Inferior parietal cortex (tissue), 1 donor: ENCODE results near the gene TRMT61A.
"Not testable (repeated sequence)": the region's sequence is repeated elsewhere in the genome, so short reads cannot be mapped to it uniquely, and the experiment has no call there.

ENCODE experiments used
- DNase-seq: peaks from one replicate; pipeline ENCODE4 v3.0.0-alpha.2; 2016; ENCODE audit errors: extremely low spot score

TRMT61A gene

GRCh38 chr14:103522649-103523574, 6.1 kb upstream of the TRMT61A start, which contains the start of gene CKB:
CKB (minus strand) TSS chr14:103522830; CDS start chr14:103522493, 337 bp downstream.
- peak; percentile 87 for DNase-seq

DNA sequence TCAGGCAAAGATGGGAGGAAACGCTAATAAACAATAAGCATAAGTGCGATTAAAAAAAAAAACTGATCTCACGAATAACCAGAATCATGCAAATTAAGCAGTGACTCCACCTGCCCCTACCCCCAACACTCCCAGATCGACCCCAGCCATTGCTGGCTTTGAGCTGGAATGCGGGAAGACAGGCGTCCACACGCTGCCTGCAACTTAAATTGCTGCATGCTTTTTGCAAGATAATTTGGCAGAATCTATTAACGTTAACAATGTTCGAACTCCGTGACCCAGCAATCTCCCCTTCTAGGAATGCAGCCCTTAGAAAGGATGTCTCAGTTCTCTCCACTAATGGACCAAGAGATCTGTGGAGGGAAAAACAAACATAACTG, 5.4 kb upstream of the TRMT61A start:
- DNase-seq: no peak

- no peak for DNase-seq
These were observed 4.7 kb upstream of the TRMT61A start for GRCh38 chr14:103524002-103524935.

GRCh38 chr14:103525430-103526246, 3.4 kb upstream of the TRMT61A start:
- DNase-seq: not testable (repeated sequence)

DNA sequence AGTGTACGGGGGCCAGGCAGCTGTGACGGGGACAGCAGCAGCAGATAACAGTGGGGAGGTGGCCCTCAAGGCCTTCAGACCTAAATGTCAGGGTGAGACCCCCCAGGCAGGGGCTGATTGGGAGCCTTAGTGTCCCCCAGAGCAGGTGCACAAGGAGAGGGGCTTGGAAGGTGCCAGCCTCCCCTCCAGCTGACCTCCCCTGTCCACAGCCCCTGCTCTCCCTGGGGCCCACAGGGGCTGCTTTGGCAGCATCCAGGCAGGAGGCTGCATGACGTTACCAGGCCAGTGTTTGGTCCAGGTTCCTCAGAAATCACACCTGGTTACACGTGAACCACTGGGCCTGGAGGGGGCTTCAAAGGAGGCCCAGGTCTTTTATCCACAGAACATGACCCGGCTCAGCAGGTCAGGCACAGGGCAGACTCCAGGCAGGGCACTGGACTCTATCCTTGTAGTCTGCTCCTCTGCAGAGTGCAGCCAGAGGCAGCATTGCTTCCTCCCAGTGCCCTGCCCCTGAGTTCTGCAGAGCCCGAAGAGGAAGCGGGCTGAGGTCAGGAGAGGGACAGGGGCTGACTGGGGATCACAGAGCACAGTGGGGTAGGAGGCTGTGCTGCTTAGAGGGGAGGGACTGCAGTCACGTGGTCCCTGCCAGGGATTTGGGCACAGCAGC, 2.6 kb upstream of the TRMT61A start:
- DNase-seq: no peak

DNA sequence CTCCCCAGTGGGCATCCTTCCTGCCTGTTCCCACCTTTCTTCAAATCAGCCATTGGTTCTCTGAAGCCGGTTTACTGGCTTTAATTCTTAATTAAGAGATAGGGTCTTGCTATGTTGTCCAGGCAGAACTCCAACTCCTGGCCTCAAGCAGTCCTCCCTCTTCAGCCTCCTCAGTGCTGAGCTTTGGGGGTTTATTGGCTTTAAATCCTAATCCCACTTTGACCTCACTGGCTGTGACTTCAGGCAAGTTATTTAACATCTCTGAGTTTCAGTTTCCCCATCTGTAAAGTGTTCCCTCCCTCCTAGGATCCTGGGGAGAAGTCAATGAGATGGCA, 2.1 kb upstream of the TRMT61A start:
- no peak for DNase-seq

DNA sequence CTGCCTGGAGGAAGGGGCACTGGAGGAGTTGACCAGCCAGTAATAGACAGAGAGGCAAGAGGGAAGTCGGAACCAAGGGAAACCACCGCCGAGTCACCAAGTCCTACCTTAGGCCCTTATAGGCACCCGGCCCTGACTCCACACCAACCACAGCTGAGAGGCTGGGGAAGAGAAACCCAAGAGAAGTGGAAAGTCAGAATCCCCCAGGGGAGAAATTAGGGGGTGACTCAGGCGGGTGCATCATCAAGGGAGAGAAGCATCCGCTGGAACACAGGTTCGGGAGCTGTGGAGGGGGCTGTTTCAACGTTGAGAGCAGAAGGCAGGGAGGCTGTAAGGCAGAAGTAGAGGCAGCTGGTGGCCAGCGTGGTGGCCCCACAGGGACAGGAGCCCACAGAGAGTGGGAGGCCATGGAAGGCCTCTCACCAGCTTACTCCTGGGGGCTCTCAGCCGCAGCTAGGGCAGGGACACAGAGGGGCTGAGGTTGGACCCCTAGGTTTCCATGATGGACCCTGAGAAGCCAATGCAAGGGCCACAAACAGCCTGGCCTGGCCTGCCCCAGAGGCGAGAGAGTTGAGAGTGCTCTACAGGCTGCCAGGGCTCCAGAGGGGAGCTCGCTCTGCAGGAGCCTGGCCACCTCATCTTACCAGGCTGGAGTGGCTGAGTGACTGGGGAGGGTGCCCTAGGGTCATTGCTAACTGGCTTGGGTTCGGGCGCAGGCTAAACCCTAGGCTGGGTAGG, 1.4 kb upstream of the TRMT61A start:
- no peak for DNase-seq

- DNase-seq: no peak
These were observed 830 bp upstream of the TRMT61A start for GRCh38 chr14:103528146-103528586.

GRCh38 chr14:103529383-103530365, 678 bp downstream of the TRMT61A start:
- no peak for DNase-seq

GRCh38 chr14:103530390-103530789, 1.4 kb downstream of the TRMT61A start:
- no peak for DNase-seq

GRCh38 chr14:103530831-103531230, 1.8 kb downstream of the TRMT61A start:
- no peak for DNase-seq

DNA sequence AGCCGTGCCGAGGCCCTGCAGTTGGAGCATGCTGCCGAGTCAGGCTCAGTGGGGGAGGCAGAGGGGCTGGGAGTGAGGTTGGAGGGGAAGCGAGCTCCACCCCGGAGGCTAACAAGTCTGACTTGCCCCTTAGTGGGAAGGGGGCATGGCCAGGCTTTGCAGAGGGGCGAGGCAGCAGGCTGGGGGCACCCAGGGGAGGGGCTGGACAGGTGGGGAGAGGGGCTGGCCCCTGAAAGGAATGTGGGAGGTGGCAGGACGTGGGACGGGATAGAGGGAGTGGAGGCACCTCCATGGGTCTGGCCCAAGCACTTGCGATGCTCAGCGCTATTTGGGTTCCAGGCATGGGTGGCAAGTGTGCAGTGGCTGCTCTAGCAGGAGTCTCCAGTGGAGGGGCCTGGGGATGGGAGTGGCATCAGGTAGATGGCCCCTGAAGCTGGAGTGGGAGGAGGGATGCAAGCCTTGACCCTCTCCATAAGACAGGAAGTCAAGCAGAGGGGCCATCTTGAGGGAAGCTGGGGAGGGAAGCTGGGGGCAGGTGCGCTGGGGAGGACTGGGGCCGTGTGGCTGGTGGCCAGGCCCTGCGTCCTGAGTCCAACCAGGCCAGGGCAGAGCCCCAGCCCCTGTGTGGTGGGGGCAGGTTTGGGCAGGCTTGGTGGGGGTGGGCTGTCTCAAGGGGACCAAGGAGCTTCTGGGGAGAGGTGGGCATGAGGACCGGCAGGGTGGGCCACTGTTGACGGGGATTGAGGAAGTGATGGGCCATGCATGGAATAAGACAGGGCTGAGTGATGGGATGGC, 2.6 kb downstream of the TRMT61A start:
- DNase-seq: no peak

DNA sequence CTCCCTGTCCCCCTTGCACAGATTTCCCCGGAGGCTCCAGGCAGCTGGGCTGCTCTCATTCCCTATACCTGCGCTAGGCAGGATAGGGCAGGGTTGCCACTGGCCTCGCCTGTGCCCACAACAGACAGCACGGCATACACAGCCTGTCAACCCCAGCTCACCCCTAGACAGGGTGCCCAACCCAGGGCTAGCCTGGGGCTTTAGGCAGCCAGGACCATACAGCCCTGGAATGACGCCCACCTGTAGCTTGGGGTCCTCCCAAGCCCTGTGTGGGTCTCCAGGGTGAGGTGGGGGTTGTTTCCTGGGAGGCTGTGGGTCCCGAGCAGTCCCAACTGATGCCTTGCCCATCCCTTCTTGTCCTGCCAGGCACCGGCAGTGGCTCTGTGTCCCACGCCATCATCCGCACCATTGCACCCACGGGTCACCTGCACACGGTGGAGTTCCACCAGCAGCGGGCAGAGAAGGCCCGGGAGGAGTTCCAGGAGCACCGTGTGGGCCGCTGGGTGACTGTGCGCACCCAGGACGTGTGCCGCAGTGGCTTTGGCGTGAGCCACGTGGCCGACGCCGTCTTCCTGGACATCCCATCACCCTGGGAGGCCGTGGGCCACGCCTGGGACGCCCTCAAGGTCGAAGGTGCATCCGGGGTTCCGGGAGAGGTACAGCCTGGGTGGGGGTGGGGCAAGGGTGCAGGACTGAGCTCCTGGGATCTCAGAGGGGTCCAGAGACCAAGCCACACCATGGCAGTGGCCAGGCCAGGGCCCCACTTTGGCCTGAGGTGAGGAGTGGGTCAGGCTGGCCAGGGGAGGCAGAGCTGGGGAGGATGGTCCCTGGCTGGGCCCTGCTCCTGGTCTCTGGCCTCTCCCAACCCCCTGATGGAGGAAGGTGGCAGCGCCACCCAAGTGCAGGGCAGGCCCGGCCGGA, 3.5 kb downstream of the TRMT61A start:
- DNase-seq: no peak

DNA sequence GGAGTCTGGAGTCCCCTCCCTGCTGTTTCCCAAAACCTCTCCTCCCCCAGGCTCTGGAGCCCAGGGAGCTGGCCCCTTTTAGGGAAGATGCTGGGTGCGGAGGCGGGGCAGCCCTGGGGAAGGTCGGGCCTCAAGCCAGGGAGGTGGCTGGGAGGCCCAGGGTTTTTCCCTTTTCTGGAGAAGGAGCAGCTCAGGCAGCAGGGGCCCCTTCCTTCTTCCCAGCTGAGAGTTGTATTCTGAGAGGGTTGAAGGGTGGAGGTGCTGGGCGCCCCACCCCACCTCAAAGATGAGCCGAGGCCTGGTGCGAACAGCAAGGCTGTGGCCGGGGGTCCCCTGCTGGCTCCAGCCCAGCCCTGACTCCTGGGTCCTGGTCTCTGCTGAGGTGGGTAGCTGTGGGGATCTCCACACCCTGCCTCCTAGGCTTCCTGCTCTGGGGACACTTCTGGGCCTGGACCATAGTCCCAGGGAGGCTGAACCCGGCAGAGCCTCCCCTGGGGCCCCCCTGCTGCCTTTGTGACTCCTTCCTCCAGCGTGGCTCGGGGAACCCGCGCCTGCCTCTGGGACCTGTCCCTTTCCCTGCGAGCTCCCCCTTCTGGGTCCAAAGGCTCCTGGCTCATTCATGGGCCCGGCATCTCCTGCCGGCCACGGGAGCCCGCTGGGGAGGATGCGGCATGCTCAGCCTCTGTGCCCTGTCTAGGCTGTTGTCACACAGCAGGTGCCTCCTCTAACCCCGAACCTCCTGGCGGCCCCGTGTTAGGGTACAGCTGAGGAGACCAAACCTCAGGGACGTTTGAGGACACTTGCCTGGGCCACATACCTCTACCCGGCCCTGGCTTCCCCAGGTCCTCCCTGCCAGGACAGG, 4.4 kb downstream of the TRMT61A start:
- no peak for DNase-seq

DNA sequence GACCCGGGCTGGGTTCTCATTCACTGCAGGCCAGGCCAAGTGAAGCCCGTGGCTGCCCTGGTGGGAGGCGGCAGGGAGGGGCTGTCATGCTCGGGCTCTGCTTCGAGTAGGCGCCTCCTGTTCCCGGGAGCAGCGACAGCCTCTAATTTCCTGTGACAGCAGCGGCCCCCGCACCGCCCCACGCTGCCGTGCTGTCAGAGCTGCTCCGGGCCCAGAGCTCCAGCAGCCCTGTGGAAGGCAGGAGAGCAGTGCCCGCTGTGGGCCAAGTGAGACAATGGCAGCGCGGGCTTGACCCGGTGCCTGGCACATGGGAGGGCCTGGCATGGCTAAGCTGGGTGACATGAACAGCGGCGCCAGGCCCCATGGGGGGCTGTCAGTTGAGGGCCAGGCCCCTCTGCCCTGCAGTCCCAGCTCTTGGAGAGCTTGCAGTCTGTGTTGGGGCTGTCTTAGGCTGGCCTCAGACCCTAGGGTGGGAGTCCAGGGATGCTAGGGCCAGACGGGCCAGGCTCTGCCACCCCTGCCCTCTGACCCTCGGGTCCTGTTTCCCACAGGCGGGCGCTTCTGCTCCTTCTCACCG, 5.1 kb downstream of the TRMT61A start:
- no peak for DNase-seq

- DNase-seq: no peak
These were observed 5.6 kb downstream of the TRMT61A start for GRCh38 chr14:103534576-103535061.
